Spinal cord (tissue), 10 donors: Measurements from ENCODE around the gene MET. TPM values are rescaled to one million over a fixed set of nuclear protein-coding genes. Genes with fewer than 3 reads are reported as not detected.

Source experiments
- DNase-seq, 6 donors: peaks; one replicate each; pipeline versions ENCODE4 v3.0.0 to v3.0.0-alpha.2; 2013 to 2015; ENCODE audit warnings: low spot score in 6 of 6, low read depth in 4 of 6
- H3K27ac ChIP-seq: one replicate; pipeline ENCODE4 v1.5.1; 2013; ENCODE audit warnings: low read depth, low read length, control low read depth
- H3K27me3 ChIP-seq: one replicate; pipeline ENCODE4 v1.6.1; 2013; ENCODE audit warnings: low read length; ENCODE audit not compliant: control insufficient read depth, insufficient read depth
- H3K36me3 ChIP-seq: one replicate; pipeline ENCODE4 v1.6.1; 2013; ENCODE audit warnings: low read length; ENCODE audit not compliant: control insufficient read depth, insufficient read depth
- H3K4me1 ChIP-seq: one replicate; pipeline ENCODE4 v1.6.1; 2013; ENCODE audit warnings: low read length; ENCODE audit not compliant: control insufficient read depth, insufficient read depth
- H3K4me3 ChIP-seq: one replicate; pipeline ENCODE4 v1.5.1; 2013; ENCODE audit warnings: low read depth, low read length, control low read depth
- H3K9me3 ChIP-seq: one replicate; pipeline ENCODE4 v1.6.1; 2013; ENCODE audit warnings: low read length; ENCODE audit not compliant: control insufficient read depth, insufficient read depth
- WGBS: methylation state at CpG from one replicate; pipeline ENCODE4 v1.1.5; 2013; ENCODE audit warnings: missing lambda C conversion rate; ENCODE audit not compliant: insufficient coverage; 5-methylcytosine and 5-hydroxymethylcytosine counted together
- polyA plus RNA-seq, 2 donors: library from polyadenylated mRNA; unstranded; fragments of 120-200 nt; gene quantifications; one replicate each; pipeline ENCODE4 v1.2.1, GENCODE V29; 2013; ENCODE audit not compliant: insufficient read length in 2 of 2
- total RNA-seq, 2 donors: library from RNA; depleted of rRNA in 1 of 2; stranded (reverse); fragments of 120-200 nt in 1 of 2; fragments of >200 nt in 1 of 2; gene quantifications; one replicate each; pipeline versions ENCODE4 v1.2.3 to v1.2.4, GENCODE V29; 2013 to 2014
- donor health status: healthy.

Gene MET
- total and polyA plus RNA-seq, 4 donors, result 2.4 to 27.8 (median 10.0) TPM

GRCh38 chr7:116776046-116776445 is 104.0 kb downstream of the MET start:
- WGBS, result no CpG with 5 or more reads among the region's 2 CpGs
- H3K4me3 ChIP-seq, result no peak overlapping the region
- H3K36me3 ChIP-seq, result no peaks in the 10 kb centered on the region
- no peaks in the 10 kb centered on the region for H3K9me3 ChIP-seq
- H3K4me1 ChIP-seq, result no peaks in the 10 kb centered on the region
- no peak overlapping the region for H3K27ac ChIP-seq
- no peak for DNase-seq
- H3K27me3 ChIP-seq, result no peaks in the 10 kb centered on the region

DNA sequence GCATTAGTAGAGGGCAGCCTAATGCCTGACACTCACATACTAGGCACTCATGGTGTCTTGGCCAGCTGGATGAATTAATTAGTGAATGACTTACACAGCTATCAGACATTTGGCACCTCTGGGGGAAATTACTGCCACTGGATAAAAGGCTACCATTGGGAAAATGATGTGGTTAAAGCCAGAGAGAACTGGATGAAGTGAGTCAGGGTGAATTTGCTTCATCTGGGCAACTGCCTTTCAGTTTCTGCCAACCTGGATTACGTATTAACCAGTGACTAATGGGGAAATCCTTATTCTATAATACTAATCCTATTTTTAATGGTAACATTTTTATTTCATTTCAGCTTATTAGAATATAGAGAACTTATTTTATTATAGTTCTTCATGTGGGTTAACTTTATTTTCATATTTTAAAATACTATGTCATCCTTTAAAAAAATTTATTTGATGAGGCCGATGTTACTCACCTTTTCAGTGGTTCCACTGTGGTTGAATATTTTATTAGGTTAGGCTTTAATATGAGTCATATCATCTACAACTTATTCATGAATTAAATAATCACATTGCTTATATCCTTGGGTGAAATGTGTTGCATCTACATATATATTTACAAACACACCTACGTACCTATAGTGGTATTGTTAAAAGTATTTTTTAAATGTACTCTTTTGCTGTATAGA is 104.8 kb downstream of the MET start:
- no CpG with 5 or more reads among the region's 3 CpGs for WGBS
- H3K4me1 ChIP-seq, result no peaks in the 10 kb centered on the region
- H3K36me3 ChIP-seq, result no peaks in the 10 kb centered on the region
- no peak overlapping the region for H3K4me3 ChIP-seq
- no peak overlapping the region for H3K27ac ChIP-seq
- H3K9me3 ChIP-seq, result no peaks in the 10 kb centered on the region
- no peaks in the 10 kb centered on the region for H3K27me3 ChIP-seq
- peak in 4 of 6 donors; percentile 22 to 78 (median 60) for DNase-seq

DNA sequence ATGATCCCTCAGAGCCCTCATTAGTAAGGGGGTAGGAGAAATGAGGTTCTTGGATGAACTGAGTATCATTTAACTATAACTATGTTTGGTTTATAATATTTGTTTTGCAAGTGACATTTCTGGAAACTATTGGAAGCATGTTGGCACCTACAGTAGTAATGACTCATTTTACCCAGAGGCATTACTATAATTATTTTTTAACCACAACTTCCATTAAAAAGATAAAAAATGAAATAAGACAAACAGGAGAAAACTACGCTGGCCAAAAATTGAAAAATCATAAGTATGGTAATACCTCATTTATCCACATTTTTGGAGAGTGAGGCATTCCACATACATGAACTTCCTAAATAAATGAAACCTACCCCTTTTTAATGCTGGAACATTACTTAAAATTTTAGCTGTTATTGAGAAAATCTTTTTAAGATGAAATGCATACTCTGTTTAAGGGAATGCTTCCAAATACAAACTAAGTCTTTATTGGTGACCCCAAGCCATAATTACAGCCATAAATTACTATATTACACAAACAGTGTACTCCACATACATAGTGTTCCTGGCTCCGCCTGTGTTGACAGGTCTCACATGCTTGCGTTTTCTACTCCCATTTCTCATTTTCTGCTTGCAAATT is 105.8 kb downstream of the MET start:
- no peak for DNase-seq
- WGBS, result 100% methylated on average over 1 of the region's 3 CpGs
- Histone ChIP-seq H3K27ac (no peak overlapping the region), H3K4me1 (no peaks in the 10 kb centered on the region), H3K27me3 (no peaks in the 10 kb centered on the region), H3K9me3 (no peaks in the 10 kb centered on the region), H3K36me3 (no peaks in the 10 kb centered on the region), H3K4me3 (no peak overlapping the region)

DNA sequence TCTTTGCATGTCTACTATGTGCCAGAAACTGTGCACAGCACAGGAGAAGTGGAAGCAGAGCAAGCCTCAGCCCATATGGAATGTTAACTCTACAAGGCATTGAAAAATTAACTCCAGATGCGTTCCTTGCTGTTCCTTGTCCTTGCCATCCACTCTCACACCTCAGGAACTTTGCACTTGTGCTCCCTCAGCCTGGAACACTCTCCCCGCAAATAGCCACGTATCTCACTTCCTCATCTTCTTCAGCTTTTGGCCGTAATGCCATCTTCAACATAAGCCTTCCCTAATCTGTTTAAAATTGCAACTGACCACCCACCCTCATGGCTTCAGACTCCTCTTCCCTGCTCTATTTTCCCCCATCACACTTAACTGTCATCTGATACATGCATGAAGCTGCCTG is 107.2 kb downstream of the MET start:
- no peak for DNase-seq

GRCh38 chr7:116779931-116780330 is 107.9 kb downstream of the MET start:
- H3K36me3 ChIP-seq, result no peaks in the 10 kb centered on the region
- no peak for DNase-seq
- H3K9me3 ChIP-seq, result no peaks in the 10 kb centered on the region
- no peaks in the 10 kb centered on the region for H3K27me3 ChIP-seq
- WGBS, result no CpG with 5 or more reads among the region's 3 CpGs
- no peak overlapping the region for H3K27ac ChIP-seq
- H3K4me1 ChIP-seq, result no peaks in the 10 kb centered on the region
- no peak overlapping the region for H3K4me3 ChIP-seq

More for the DNA sequence above, 107.2 kb downstream of the MET start:
- H3K27ac ChIP-seq, result no peak overlapping the region
- no peaks in the 10 kb centered on the region for H3K36me3 ChIP-seq
- no peaks in the 10 kb centered on the region for H3K27me3 ChIP-seq
- no peaks in the 10 kb centered on the region for H3K9me3 ChIP-seq
- WGBS, result 94% methylated on average over 4 of the region's 4 CpGs
- no peaks in the 10 kb centered on the region for H3K4me1 ChIP-seq
- no peak overlapping the region for H3K4me3 ChIP-seq

DNA sequence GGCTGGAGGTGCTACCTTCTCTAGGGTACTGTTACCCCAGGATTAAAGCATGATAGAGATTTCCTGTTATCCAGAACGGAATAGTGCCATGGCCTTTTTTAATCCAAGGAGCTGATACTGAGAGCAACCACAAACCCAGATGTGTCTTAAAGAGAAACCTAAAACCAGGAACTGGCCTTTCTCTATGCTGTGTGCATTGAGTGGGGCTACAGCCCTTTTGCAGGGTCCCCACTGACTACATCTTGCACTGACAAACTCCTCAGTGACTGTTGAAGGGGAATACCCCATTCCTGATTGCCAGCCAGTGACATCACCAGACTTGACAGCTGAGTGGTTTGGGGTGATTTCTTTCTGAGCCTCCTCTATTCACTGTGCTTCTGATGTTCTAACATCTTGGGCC is 108.5 kb downstream of the MET start:
- Histone ChIP-seq H3K9me3 (no peaks in the 10 kb centered on the region), H3K27me3 (no peaks in the 10 kb centered on the region), H3K4me1 (no peaks in the 10 kb centered on the region), H3K36me3 (no peaks in the 10 kb centered on the region), H3K27ac (no peak overlapping the region), H3K4me3 (no peak overlapping the region)
- 50% methylated on average over 1 of the region's 1 CpG for WGBS
- no peak for DNase-seq

DNA sequence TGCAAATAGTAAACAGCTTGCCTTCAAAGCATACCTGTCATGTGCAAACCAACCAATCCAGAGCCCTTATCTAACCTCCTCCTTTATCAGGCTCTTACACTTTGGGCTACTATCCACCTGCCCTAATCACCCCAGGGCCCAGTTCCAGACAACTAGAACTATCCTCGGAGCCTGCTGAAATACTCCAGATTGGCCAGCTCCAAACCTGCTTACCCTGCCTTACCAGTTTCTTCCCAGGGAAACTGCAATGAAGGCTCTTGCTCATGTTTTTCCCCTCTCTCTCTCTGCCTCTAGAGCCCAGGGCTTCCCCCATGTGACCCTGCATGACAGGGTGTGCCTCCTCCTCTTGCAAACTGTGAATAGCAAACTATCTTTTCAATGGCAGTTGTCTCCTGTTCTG is 109.0 kb downstream of the MET start:
- Histone ChIP-seq H3K27me3 (no peaks in the 10 kb centered on the region), H3K9me3 (no peaks in the 10 kb centered on the region), H3K4me1 (no peaks in the 10 kb centered on the region), H3K27ac (no peak overlapping the region), H3K4me3 (no peak overlapping the region), H3K36me3 (no peaks in the 10 kb centered on the region)
- WGBS, result 50% methylated on average over 1 of the region's 1 CpG
- no peak for DNase-seq

DNA sequence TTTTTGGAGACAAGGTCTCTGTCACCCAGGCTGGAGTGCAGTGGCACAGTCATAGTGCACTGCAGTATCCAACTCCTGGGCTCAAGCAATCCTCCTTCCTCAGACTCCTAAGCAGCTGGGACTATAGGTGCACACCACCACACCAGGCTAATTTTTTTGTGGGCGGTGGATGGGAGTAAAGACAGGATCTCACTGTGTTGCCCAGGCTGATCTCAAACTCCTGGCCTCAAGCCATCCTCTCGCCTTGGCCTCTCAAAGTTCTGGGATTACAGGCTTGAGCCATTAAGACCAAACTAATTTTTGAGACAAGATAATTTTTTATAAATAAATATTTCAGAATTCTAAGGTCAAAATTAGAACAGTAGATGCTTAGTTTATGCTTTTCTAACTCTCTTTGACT is 109.6 kb downstream of the MET start:
- Histone ChIP-seq H3K9me3 (no peaks in the 10 kb centered on the region), H3K4me3 (no peak overlapping the region), H3K27ac (peak overlapping the region; percentile 57), H3K4me1 (no peaks in the 10 kb centered on the region), H3K27me3 (no peaks in the 10 kb centered on the region), H3K36me3 (no peaks in the 10 kb centered on the region)
- no peak for DNase-seq
- WGBS, result no CpG with 5 or more reads among the region's 2 CpGs

- Histone ChIP-seq H3K4me3 (no peak overlapping the region), H3K4me1 (no peaks in the 10 kb centered on the region), H3K36me3 (no peaks in the 10 kb centered on the region), H3K27me3 (no peaks in the 10 kb centered on the region), H3K9me3 (no peaks in the 10 kb centered on the region), H3K27ac (peak overlapping the region; percentile 57)
- WGBS, result no CpG with 5 or more reads among the region's 1 CpG
- peak in 3 of 6 donors; percentile 22 to 88 (median 66) for DNase-seq
Measured at GRCh38 chr7:116782177-116782711, 110.2 kb downstream of the MET start.
